CD14-positive monocyte (primary cell): ENCODE measurements around the gene ITPRIPL2. TPM values are rescaled to one million over a fixed set of nuclear protein-coding genes. Genes with fewer than 3 reads are reported as not detected.
A peak's percentile ranks its signal among the peaks of the same experiment; 100 is the strongest.

Experiments
- DNase-seq, 3 donors: peaks; one replicate each; pipeline ENCODE4 v3.0.0-alpha.2; 2011 to 2022
- H2AFZ ChIP-seq: 2 replicates; pipeline ENCODE4 v1.6.0; 2012; ENCODE audit warnings: mild to moderate bottlenecking, low read depth, low read length, inconsistent platforms; ENCODE audit not compliant: insufficient read depth, poor library complexity, severe bottlenecking
- H3K27ac ChIP-seq, 2 donors: 1 replicate in 1 of 2; 2 replicates in 1 of 2; pipeline ENCODE4 v1.5.1; 2012 to 2013; ENCODE audit warnings: low read length in 2 of 2, control low read depth in 1 of 2, inconsistent platforms in 1 of 2, low read depth in 1 of 2, mild to moderate bottlenecking in 1 of 2
- H3K27me3 ChIP-seq, 2 donors: one replicate each; pipeline versions ENCODE4 v1.6.0 to v1.6.1; 2011 to 2013; ENCODE audit warnings: low read length in 2 of 2; ENCODE audit not compliant: control insufficient read depth in 2 of 2, insufficient read depth in 2 of 2
- H3K36me3 ChIP-seq, 2 donors: replicated peaks in 1 of 2; 1 replicate in 1 of 2; 2 replicates in 1 of 2; pipeline versions ENCODE4 v1.5.1 to v1.6.1; 2012 to 2013; ENCODE audit warnings: low read length in 2 of 2, control low read depth in 1 of 2, inconsistent platforms in 1 of 2, mild to moderate bottlenecking in 1 of 2; ENCODE audit not compliant: insufficient read depth in 2 of 2, control insufficient read depth in 1 of 2
- H3K4me1 ChIP-seq, 2 donors: 1 replicate in 1 of 2; 2 replicates in 1 of 2; pipeline versions ENCODE4 v1.5.1 to v1.6.1; 2012 to 2013; ENCODE audit warnings: low read length in 2 of 2, control low read depth in 1 of 2, inconsistent platforms in 1 of 2, mild to moderate bottlenecking in 1 of 2, moderate library complexity in 1 of 2; ENCODE audit not compliant: insufficient read depth in 2 of 2, control insufficient read depth in 1 of 2
- H3K4me2 ChIP-seq: replicated peaks from 2 replicates; pipeline ENCODE3; 2012; ENCODE audit warnings: low read length, moderate library complexity, mild to moderate bottlenecking; ENCODE audit not compliant: poor library complexity, severe bottlenecking; ENCODE audit errors: extremely low read depth
- H3K4me3 ChIP-seq, 3 experiments: fragments of 200-600 bp in 1 of 3; sonication (generic) in 1 of 3; replicated peaks in 1 of 3; 1 replicate in 2 of 3; 2 replicates in 1 of 3; pipeline ENCODE4 v1.5.1; 2011 to 2013; ENCODE audit warnings: low read length in 3 of 3, mild to moderate bottlenecking in 3 of 3, control low read depth in 2 of 3, low read depth in 2 of 3, inconsistent platforms in 1 of 3, moderate library complexity in 1 of 3
- H3K79me2 ChIP-seq: 2 replicates; pipeline ENCODE4 v1.6.0; 2012; ENCODE audit warnings: mild to moderate bottlenecking, control low read depth, inconsistent platforms, low read length, moderate library complexity; ENCODE audit not compliant: insufficient read depth
- H3K9ac ChIP-seq: 2 replicates; pipeline ENCODE4 v1.6.0; 2017; ENCODE audit warnings: low read length, mild to moderate bottlenecking; ENCODE audit not compliant: insufficient read depth, poor library complexity, severe bottlenecking
- H3K9me3 ChIP-seq, 2 donors: replicated peaks in 1 of 2; 1 replicate in 1 of 2; 2 replicates in 1 of 2; pipeline versions ENCODE4 v1.5.1 to v1.6.1; 2012 to 2013; ENCODE audit warnings: low read length in 2 of 2, control low read depth in 1 of 2; ENCODE audit not compliant: control insufficient read depth in 1 of 2, insufficient read depth in 1 of 2
- H4K20me1 ChIP-seq: 2 replicates; pipeline ENCODE4 v1.6.0; 2012; ENCODE audit warnings: mild to moderate bottlenecking, low read length, control low read depth, moderate library complexity; ENCODE audit not compliant: insufficient read depth
- H3K27ac Mint-ChIP-seq, 7 donors: one replicate each; pipeline ENCODE4 v1.8.0; 2020; ENCODE audit warnings: mild to moderate bottlenecking in 7 of 7, mixed read lengths in 7 of 7, moderate library complexity in 6 of 7, inconsistent platforms in 2 of 7
- H3K27me3 Mint-ChIP-seq, 3 donors: one replicate each; pipeline ENCODE4 v1.8.0; 2021 to 2022; ENCODE audit warnings: low read depth in 3 of 3, mild to moderate bottlenecking in 3 of 3, mixed read lengths in 3 of 3, moderate library complexity in 3 of 3, inconsistent platforms in 1 of 3
- H3K36me3 Mint-ChIP-seq, 2 donors: one replicate each; pipeline ENCODE4 v1.8.0; 2020; ENCODE audit warnings: mixed read lengths in 2 of 2, inconsistent platforms in 1 of 2, mild to moderate bottlenecking in 1 of 2
- H3K4me1 Mint-ChIP-seq: one replicate; pipeline ENCODE4 v1.8.0; 2020; ENCODE audit warnings: mild to moderate bottlenecking, mixed read lengths
- H3K4me3 Mint-ChIP-seq, 2 donors: one replicate each; pipeline ENCODE4 v1.8.0; 2020; ENCODE audit warnings: mild to moderate bottlenecking in 2 of 2, mixed read lengths in 2 of 2, moderate library complexity in 1 of 2
- H3K9me3 Mint-ChIP-seq, 7 donors: one replicate each; pipeline ENCODE4 v1.8.0; 2020 to 2022; ENCODE audit warnings: mixed read lengths in 7 of 7, mild to moderate bottlenecking in 6 of 7, moderate library complexity in 6 of 7, inconsistent platforms in 2 of 7
- WGBS: methylation state at CpG from one replicate; pipeline ENCODE4 v1.1.5; 2013; ENCODE audit warnings: missing lambda C conversion rate; ENCODE audit not compliant: insufficient coverage; 5-methylcytosine and 5-hydroxymethylcytosine counted together
- intact Hi-C, 2 donors: fragments of 100-400 bp; cut with micrococcal nuclease; formaldehyde crosslinking; loops; one replicate each; pipeline versions ENCODE4 v1.15.0 to v1.15.1; 2023
- polyA plus RNA-seq, 3 donors: library from polyadenylated mRNA; depleted of rRNA in 1 of 3; unstranded in 2 of 3; stranded (reverse) in 1 of 3; fragments of 300-500 nt in 2 of 3; fragments of >200 nt in 1 of 3; fragmentation: Illumina TruSeq in 2 of 3; gene quantifications; 1 replicate in 2 of 3; 2 replicates in 1 of 3; pipeline ENCODE4 v1.2.3, GENCODE V29; 2012 to 2021
- TF ChIP-seq, protein P1 (sequence below): fragments of 200-600 bp; IDR thresholded peaks from one replicate; pipeline ENCODE4 v1.8.0; 2022; ENCODE audit warnings: antibody characterized with exemption, mild to moderate bottlenecking

The ITPRIPL2 gene
- polyA plus RNA-seq, 3 donors, result 7.9 to 9.0 (median 8.2) TPM

DNA sequence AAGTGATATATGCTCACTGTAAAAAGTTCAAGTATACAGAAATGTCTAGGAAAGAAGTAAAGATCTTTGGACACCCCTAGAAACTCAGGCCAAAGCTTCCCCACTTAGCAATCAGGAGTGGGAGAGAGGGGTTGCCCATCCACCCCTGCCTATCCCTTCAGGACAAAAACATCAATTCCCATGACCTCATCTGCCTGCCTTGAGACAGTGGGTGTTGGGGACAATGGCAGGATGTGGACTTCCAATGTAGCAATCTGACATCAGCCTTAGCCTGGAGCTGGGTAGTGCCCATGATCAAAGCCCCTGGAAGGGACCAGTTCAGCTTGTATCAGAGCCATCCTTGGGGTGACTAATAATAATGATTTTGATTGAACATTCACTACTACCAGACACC lies 18.1 kb downstream of the ITPRIPL2 start:
- no peak overlapping the region for H3K4me3 Mint-ChIP-seq
- H3K9me3 Mint-ChIP-seq, result peaks cover 0 to 1% (median 0%) of the 10 kb centered on the region in 7 donors
- Histone ChIP-seq H3K4me3 (no peak overlapping the region), H2AFZ (no peak overlapping the region), H3K9ac (no peak overlapping the region), H3K4me1 (peaks cover 63 to 70% of the 10 kb centered on the region in 2 donors), H3K4me2 (peak overlapping the region; percentile 65), H4K20me1 (no peaks in the 10 kb centered on the region), H3K27me3 (no peaks in the 10 kb centered on the region), H3K9me3 (no peaks in the 10 kb centered on the region), H3K79me2 (no peaks in the 10 kb centered on the region), H3K27ac (peak overlapping the region in 1 of 2 donors; percentile 63), H3K36me3 (no peaks in the 10 kb centered on the region)
- intact Hi-C loops, result loop anchor here in 1 of 2 donors (5.0 kb wide), 1 partner anchor 35 kb away; no protein-coding TSS in a partner anchor
- peaks cover 66% of the 10 kb centered on the region for H3K4me1 Mint-ChIP-seq
- no peak for DNase-seq
- TF ChIP-seq, protein P1, sequence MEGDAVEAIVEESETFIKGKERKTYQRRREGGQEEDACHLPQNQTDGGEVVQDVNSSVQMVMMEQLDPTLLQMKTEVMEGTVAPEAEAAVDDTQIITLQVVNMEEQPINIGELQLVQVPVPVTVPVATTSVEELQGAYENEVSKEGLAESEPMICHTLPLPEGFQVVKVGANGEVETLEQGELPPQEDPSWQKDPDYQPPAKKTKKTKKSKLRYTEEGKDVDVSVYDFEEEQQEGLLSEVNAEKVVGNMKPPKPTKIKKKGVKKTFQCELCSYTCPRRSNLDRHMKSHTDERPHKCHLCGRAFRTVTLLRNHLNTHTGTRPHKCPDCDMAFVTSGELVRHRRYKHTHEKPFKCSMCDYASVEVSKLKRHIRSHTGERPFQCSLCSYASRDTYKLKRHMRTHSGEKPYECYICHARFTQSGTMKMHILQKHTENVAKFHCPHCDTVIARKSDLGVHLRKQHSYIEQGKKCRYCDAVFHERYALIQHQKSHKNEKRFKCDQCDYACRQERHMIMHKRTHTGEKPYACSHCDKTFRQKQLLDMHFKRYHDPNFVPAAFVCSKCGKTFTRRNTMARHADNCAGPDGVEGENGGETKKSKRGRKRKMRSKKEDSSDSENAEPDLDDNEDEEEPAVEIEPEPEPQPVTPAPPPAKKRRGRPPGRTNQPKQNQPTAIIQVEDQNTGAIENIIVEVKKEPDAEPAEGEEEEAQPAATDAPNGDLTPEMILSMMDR, result no peak
- no peaks in the 10 kb centered on the region for H3K36me3 Mint-ChIP-seq
- peak overlapping the region in 1 of 7 donors; percentile 83 for H3K27ac Mint-ChIP-seq
- peaks cover 0 to 5% (median 0%) of the 10 kb centered on the region in 3 donors for H3K27me3 Mint-ChIP-seq

DNA sequence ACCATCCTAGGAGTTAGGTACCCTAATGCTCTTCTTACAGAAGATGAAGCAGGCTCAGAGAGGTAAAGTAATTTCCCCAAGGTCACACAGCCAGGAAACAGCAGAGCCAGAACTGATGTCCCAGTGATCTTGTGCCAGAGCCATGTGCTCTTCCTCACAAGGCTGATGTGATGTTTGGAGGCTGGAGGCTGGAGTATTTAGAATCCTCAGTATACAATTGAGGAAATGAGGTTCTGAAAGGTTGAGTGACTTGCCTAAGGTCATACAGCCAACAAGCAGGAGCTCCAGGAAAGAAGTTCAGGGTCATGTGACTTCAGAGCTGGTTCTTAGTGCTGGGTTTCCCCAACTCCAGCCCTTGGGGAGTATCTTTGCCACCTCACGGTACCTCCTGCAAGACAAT lies 18.5 kb downstream of the ITPRIPL2 start:
- Histone ChIP-seq H3K79me2 (no peaks in the 10 kb centered on the region), H4K20me1 (no peaks in the 10 kb centered on the region), H3K4me1 (peaks cover 68 to 74% of the 10 kb centered on the region in 2 donors), H3K27me3 (no peaks in the 10 kb centered on the region), H2AFZ (no peak overlapping the region), H3K9me3 (no peaks in the 10 kb centered on the region), H3K36me3 (no peaks in the 10 kb centered on the region), H3K9ac (no peak overlapping the region), H3K4me3 (no peak overlapping the region), H3K27ac (peak overlapping the region in 1 of 2 donors; percentile 63), H3K4me2 (no peak overlapping the region)
- peaks cover 0 to 1% (median 0%) of the 10 kb centered on the region in 7 donors for H3K9me3 Mint-ChIP-seq
- intact Hi-C loops, result loop anchor here in 1 of 2 donors (5.0 kb wide), 1 partner anchor 35 kb away; no protein-coding TSS in a partner anchor
- no CpG with 5 or more reads among the region's 1 CpG for WGBS
- DNase-seq, result peak in 1 of 3 donors; percentile 65
- H3K4me3 Mint-ChIP-seq, result no peak overlapping the region
- TF ChIP-seq, protein P1, result no peak
- H3K27me3 Mint-ChIP-seq, result peaks cover 0 to 5% (median 0%) of the 10 kb centered on the region in 3 donors
- peak overlapping the region in 4 of 7 donors; percentile 26 to 72 (median 42) for H3K27ac Mint-ChIP-seq
- peaks cover 71% of the 10 kb centered on the region for H3K4me1 Mint-ChIP-seq
- no peaks in the 10 kb centered on the region for H3K36me3 Mint-ChIP-seq
